ENCODE results near the gene PSMB8.

DNA sequence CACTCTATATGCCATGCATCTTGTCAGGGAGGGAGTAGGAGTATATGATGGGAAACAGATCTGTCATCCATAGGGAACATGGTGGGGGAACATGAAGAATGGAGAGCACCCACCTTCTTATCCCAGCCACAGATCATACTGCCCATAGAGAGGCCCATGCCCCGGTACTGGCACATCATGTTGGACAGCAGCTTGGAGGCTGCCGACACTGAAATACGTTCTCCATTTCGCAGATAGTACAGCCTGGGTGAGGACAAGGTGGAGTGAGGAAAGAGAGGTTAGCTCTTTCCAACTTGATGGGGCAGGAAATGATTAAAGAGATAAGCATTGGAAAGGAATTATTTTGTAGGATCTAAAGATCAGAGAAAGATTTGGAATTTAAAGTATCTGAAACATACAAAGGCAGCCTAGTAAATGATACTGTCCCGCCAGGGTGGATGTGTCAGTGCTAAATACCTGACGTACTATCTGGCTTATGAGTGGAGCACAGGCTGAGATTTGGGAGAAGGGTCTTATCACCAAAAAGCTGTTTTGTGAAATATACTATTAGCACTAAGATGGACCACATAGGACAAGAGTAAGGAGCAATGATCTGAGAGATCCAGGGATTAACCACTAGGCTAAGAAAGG lies 1.7 kb downstream of the PSMB8 start:
- TF ChIP-seq, protein P1, sequence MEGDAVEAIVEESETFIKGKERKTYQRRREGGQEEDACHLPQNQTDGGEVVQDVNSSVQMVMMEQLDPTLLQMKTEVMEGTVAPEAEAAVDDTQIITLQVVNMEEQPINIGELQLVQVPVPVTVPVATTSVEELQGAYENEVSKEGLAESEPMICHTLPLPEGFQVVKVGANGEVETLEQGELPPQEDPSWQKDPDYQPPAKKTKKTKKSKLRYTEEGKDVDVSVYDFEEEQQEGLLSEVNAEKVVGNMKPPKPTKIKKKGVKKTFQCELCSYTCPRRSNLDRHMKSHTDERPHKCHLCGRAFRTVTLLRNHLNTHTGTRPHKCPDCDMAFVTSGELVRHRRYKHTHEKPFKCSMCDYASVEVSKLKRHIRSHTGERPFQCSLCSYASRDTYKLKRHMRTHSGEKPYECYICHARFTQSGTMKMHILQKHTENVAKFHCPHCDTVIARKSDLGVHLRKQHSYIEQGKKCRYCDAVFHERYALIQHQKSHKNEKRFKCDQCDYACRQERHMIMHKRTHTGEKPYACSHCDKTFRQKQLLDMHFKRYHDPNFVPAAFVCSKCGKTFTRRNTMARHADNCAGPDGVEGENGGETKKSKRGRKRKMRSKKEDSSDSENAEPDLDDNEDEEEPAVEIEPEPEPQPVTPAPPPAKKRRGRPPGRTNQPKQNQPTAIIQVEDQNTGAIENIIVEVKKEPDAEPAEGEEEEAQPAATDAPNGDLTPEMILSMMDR (IDR thresholded peaks at IDR 0.05), result no peak
- no peak for TF ChIP-seq POLR2A (IDR thresholded peaks at IDR 0.05)

Measured in upper lobe of left lung (tissue), 4 donors.